K562 (cell line): Measurements from ENCODE around the gene EVI5. TPM values are rescaled to one million over a fixed set of nuclear protein-coding genes. Genes with fewer than 3 reads are reported as not detected.

Source experiments
- BDP1 ChIP-seq: IDR thresholded peaks from 3 replicates; pipeline ENCODE4 v1.6.1; 2011; ENCODE audit not compliant: insufficient read length, insufficient read depth
- NFXL1 ChIP-seq: fragments of 450-650 bp; formaldehyde crosslinking; IDR thresholded peaks from 2 replicates; pipeline ENCODE4 v1.4.0; 2021; ENCODE audit warnings: mild to moderate bottlenecking
- polyA plus RNA-seq, 8 experiments: library from polyadenylated mRNA; depleted of rRNA in 4 of 8; stranded (reverse) in 5 of 8; unstranded in 3 of 8; fragments of >200 nt; fragmentation: Nextera tagmentation in 2 of 8; fragmentation: Illumina TruSeq in 1 of 8; extraction: Ambion mirVana in 2 of 8; extraction: Trizol in 1 of 8; gene quantifications; 2 replicates each; pipeline versions ENCODE4 v1.2.1 to v1.2.3, GENCODE V29; 2011 to 2014; ENCODE audit warnings: inconsistent platforms in 1 of 8, missing spikeins in 1 of 8
- total RNA-seq, 7 experiments: library from RNA; depleted of rRNA in 6 of 7; stranded (reverse); fragments of >200 nt in 6 of 7; fragmentation: Illumina TruSeq in 2 of 7; extraction: Trizol in 2 of 7; gene quantifications; 2 replicates each; pipeline versions ENCODE4 v1.2.1 to v1.2.3, GENCODE V29; 2011 to 2021; ENCODE audit warnings: low replicate concordance in 1 of 7
- TF ChIP-seq, protein P1 (sequence below), 2 experiments: fragments of 450-650 bp; formaldehyde crosslinking in 1 of 2; IDR thresholded peaks; 2 replicates each; pipeline versions ENCODE4 v1.4.0 to v1.6.1; 2014 to 2020; ENCODE audit warnings: mild to moderate bottlenecking in 2 of 2, borderline replicate concordance in 1 of 2, low read depth in 1 of 2

EVI5 gene
- total and polyA plus RNA-seq, 9 of the 15 experiments (the other 6 are each of a cell fraction or from before 2014, with no cell fraction given), result 1.7 to 50.1 (median 13.7) TPM

DNA sequence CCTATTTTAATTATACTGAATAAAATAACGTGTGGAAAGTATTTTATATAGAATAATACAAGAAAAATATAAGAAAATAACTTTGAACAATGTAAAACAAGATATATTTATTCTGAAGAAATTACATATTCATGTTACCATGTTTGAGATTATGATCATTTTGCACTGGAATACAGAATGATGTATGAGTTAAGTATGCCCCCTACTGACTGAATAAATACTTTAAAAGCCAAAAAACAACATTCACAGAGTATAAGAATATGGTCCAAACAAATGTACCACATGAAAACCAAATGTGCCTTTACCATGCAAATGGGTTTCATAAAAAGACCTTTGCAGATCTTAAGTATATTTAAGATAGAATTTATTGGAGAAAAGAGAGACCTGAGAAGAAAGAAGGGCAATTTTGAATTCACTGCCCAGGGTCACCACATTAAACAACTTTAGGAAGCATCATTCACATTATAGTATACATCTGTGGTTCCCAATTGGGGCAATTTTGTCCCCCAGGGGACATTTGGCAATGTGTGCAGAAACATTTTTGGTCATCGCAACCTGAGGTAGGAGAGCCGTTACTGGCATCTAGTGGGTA is 161.6 kb downstream of the EVI5 start (continued):
- TF ChIP-seq, protein P1, sequence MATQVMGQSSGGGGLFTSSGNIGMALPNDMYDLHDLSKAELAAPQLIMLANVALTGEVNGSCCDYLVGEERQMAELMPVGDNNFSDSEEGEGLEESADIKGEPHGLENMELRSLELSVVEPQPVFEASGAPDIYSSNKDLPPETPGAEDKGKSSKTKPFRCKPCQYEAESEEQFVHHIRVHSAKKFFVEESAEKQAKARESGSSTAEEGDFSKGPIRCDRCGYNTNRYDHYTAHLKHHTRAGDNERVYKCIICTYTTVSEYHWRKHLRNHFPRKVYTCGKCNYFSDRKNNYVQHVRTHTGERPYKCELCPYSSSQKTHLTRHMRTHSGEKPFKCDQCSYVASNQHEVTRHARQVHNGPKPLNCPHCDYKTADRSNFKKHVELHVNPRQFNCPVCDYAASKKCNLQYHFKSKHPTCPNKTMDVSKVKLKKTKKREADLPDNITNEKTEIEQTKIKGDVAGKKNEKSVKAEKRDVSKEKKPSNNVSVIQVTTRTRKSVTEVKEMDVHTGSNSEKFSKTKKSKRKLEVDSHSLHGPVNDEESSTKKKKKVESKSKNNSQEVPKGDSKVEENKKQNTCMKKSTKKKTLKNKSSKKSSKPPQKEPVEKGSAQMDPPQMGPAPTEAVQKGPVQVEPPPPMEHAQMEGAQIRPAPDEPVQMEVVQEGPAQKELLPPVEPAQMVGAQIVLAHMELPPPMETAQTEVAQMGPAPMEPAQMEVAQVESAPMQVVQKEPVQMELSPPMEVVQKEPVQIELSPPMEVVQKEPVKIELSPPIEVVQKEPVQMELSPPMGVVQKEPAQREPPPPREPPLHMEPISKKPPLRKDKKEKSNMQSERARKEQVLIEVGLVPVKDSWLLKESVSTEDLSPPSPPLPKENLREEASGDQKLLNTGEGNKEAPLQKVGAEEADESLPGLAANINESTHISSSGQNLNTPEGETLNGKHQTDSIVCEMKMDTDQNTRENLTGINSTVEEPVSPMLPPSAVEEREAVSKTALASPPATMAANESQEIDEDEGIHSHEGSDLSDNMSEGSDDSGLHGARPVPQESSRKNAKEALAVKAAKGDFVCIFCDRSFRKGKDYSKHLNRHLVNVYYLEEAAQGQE (IDR thresholded peaks at IDR 0.05; ENCODE audit: borderline replicate concordance), result peak; percentile 58; the same call in 1 of the 2 replicates
- TF ChIP-seq, protein P1 (CRISPR knock-in tag; IDR thresholded peaks at IDR 0.05; ENCODE audit: low read depth), result no peak
- TF ChIP-seq BDP1 (no peak), NFXL1 (CRISPR knock-in tag) (no peak)
- TF ChIP-seq, all 486 proteins: peak for 6
